LNCAP (cell line): ENCODE results near the gene ATP5MG.

Source experiments
- CTCF ChIP-seq: fragments of 450-650 bp; IDR thresholded peaks from 2 replicates; pipeline ENCODE4 v1.5.1; 2017; ENCODE audit warnings: mild to moderate bottlenecking

Gene ATP5MG

GRCh38 chr11:118449316-118449918 is 48.0 kb downstream of the ATP5MG start:
- TF ChIP-seq CTCF: no peak

GRCh38 chr11:118450451-118450850 is 49.0 kb downstream of the ATP5MG start:
- no peak for TF ChIP-seq CTCF
